ENCODE measurements around the gene SLC35F4. TPM values are rescaled to one million over a fixed set of nuclear protein-coding genes. Genes with fewer than 3 reads are reported as not detected.

Gene SLC35F4
- total and polyA plus RNA-seq, 2 donors from 2014 or later: 0.30 TPM; not detected in 1

- no peaks in the 10 kb centered on the region for H3K36me3 ChIP-seq (ENCODE audit: control insufficient read depth in 2 of 3, insufficient read depth in 3 of 3, low read length in 3 of 3)
- H3K9me3 ChIP-seq (ENCODE audit: control insufficient read depth in 2 of 3, insufficient read depth in 1 of 3, low read length in 3 of 3): no peaks in the 10 kb centered on the region
- TF ChIP-seq CTCF (IDR thresholded peaks at IDR 0.05; ENCODE audit: borderline replicate concordance, extremely low read depth, insufficient read depth): no peak
- intact Hi-C loops (cut with DNase I): no loop called here
- H3K9ac ChIP-seq (ENCODE audit: low read length in 3 of 3): no peak overlapping the region
- no peaks in the 10 kb centered on the region for H3K4me1 ChIP-seq (ENCODE audit: control insufficient read depth in 2 of 3, insufficient read depth in 2 of 3, low read depth in 1 of 3, low read length in 3 of 3)
- H3K4me3 ChIP-seq (ENCODE audit: low read length in 3 of 3): no peak overlapping the region
- no peak for FAIRE-seq
- no peak overlapping the region for H3K27ac ChIP-seq (ENCODE audit: low read depth in 2 of 2, low read length in 2 of 2)
- H3K27me3 ChIP-seq (ENCODE audit: control insufficient read depth, insufficient read depth, low read length): no peaks in the 10 kb centered on the region
- DNase-seq: peak in 1 of 5 donors; percentile 15
Observed at GRCh38 chr14:57835766-57836165, 30.1 kb downstream of the SLC35F4 start.

GRCh38 chr14:57834961-57835360, 30.9 kb downstream of the SLC35F4 start:
- intact Hi-C loops (cut with DNase I): no loop called here
- H3K9ac ChIP-seq (ENCODE audit: low read length in 3 of 3): no peak overlapping the region
- DNase-seq (no peak), FAIRE-seq (no peak)
- H3K4me3 ChIP-seq (ENCODE audit: low read length in 3 of 3): no peak overlapping the region
- no peaks in the 10 kb centered on the region for H3K9me3 ChIP-seq (ENCODE audit: control insufficient read depth in 2 of 3, insufficient read depth in 1 of 3, low read length in 3 of 3)
- no peaks in the 10 kb centered on the region for H3K27me3 ChIP-seq (ENCODE audit: control insufficient read depth, insufficient read depth, low read length)
- no peaks in the 10 kb centered on the region for H3K4me1 ChIP-seq (ENCODE audit: control insufficient read depth in 2 of 3, insufficient read depth in 2 of 3, low read depth in 1 of 3, low read length in 3 of 3)
- H3K36me3 ChIP-seq (ENCODE audit: control insufficient read depth in 2 of 3, insufficient read depth in 3 of 3, low read length in 3 of 3): no peaks in the 10 kb centered on the region
- no peak for TF ChIP-seq CTCF (IDR thresholded peaks at IDR 0.05; ENCODE audit: borderline replicate concordance, extremely low read depth, insufficient read depth)
- no peak overlapping the region for H3K27ac ChIP-seq (ENCODE audit: low read depth in 2 of 2, low read length in 2 of 2)

GRCh38 chr14:57834001-57834598, 31.8 kb downstream of the SLC35F4 start:
- H3K4me3 ChIP-seq (ENCODE audit: low read length in 3 of 3): no peak overlapping the region
- no peak for TF ChIP-seq CTCF (IDR thresholded peaks at IDR 0.05; ENCODE audit: borderline replicate concordance, extremely low read depth, insufficient read depth)
- intact Hi-C loops (cut with DNase I): no loop called here
- H3K4me1 ChIP-seq (ENCODE audit: control insufficient read depth in 2 of 3, insufficient read depth in 2 of 3, low read depth in 1 of 3, low read length in 3 of 3): no peaks in the 10 kb centered on the region
- no peaks in the 10 kb centered on the region for H3K36me3 ChIP-seq (ENCODE audit: control insufficient read depth in 2 of 3, insufficient read depth in 3 of 3, low read length in 3 of 3)
- no peaks in the 10 kb centered on the region for H3K27me3 ChIP-seq (ENCODE audit: control insufficient read depth, insufficient read depth, low read length)
- FAIRE-seq (no peak), DNase-seq (peak in 1 of 5 donors; percentile 10)
- no peak overlapping the region for H3K27ac ChIP-seq (ENCODE audit: low read depth in 2 of 2, low read length in 2 of 2)
- no peak overlapping the region for H3K9ac ChIP-seq (ENCODE audit: low read length in 3 of 3)
- no peaks in the 10 kb centered on the region for H3K9me3 ChIP-seq (ENCODE audit: control insufficient read depth in 2 of 3, insufficient read depth in 1 of 3, low read length in 3 of 3)

GRCh38 chr14:57833323-57833722, 32.6 kb downstream of the SLC35F4 start:
- H3K27me3 ChIP-seq (ENCODE audit: control insufficient read depth, insufficient read depth, low read length): no peaks in the 10 kb centered on the region
- no peak for TF ChIP-seq CTCF (IDR thresholded peaks at IDR 0.05; ENCODE audit: borderline replicate concordance, extremely low read depth, insufficient read depth)
- H3K27ac ChIP-seq (ENCODE audit: low read depth in 2 of 2, low read length in 2 of 2): no peak overlapping the region
- H3K36me3 ChIP-seq (ENCODE audit: control insufficient read depth in 2 of 3, insufficient read depth in 3 of 3, low read length in 3 of 3): no peaks in the 10 kb centered on the region
- no peaks in the 10 kb centered on the region for H3K4me1 ChIP-seq (ENCODE audit: control insufficient read depth in 2 of 3, insufficient read depth in 2 of 3, low read depth in 1 of 3, low read length in 3 of 3)
- no peak overlapping the region for H3K4me3 ChIP-seq (ENCODE audit: low read length in 3 of 3)
- intact Hi-C loops (cut with DNase I): no loop called here
- FAIRE-seq: no peak
- H3K9me3 ChIP-seq (ENCODE audit: control insufficient read depth in 2 of 3, insufficient read depth in 1 of 3, low read length in 3 of 3): no peaks in the 10 kb centered on the region
- H3K9ac ChIP-seq (ENCODE audit: low read length in 3 of 3): no peak overlapping the region
- DNase-seq: no peak

Data from kidney (tissue), 14 donors.